Stomach (tissue), 4 donors: ENCODE results near the gene IMPG1.
"Not testable (repeated sequence)": the region's sequence is repeated elsewhere in the genome, so short reads cannot be mapped to it uniquely, and the experiment has no call there.

Experiments
- EP300 ChIP-seq: sonication (generic); formaldehyde crosslinking; IDR thresholded peaks from one replicate; pipeline ENCODE4 v1.6.1; 2017; ENCODE audit warnings: antibody characterized with exemption
- POLR2AphosphoS5 ChIP-seq, 3 donors: sonication (generic); formaldehyde crosslinking; IDR thresholded peaks; one replicate each; pipeline ENCODE4 v1.6.1; 2016; ENCODE audit warnings: antibody characterized with exemption in 3 of 3
- TF ChIP-seq, protein P1 (sequence below), 7 experiments: fragments of 450-650 bp in 4 of 7; fragments of 200-600 bp in 3 of 7; sonication (generic) in 3 of 7; IDR thresholded peaks; one replicate each; pipeline ENCODE4 v1.5.1; 2016 to 2019; ENCODE audit warnings: antibody characterized with exemption in 7 of 7, control low read depth in 2 of 7, mild to moderate bottlenecking in 1 of 7

DNA sequence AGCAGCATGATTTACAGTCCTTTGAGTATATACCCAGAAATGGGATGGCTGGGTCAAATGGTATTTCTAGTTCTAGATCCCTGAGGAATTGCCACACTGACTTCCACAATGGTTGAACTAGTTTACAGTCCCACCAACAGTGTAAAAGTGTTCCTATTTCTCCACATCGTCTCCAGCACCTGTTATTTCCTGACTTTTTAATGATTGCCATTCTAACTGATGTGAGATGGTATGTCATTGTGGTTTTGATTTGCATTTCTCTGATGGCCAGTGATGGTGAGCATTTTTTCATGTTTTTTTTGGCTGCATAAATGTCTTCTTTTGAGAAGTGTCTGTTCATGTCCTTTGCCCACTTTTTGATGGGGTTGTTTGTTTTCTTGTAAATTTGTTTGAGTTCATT, 172.2 kb downstream of the IMPG1 start:
- TF ChIP-seq, protein P1, sequence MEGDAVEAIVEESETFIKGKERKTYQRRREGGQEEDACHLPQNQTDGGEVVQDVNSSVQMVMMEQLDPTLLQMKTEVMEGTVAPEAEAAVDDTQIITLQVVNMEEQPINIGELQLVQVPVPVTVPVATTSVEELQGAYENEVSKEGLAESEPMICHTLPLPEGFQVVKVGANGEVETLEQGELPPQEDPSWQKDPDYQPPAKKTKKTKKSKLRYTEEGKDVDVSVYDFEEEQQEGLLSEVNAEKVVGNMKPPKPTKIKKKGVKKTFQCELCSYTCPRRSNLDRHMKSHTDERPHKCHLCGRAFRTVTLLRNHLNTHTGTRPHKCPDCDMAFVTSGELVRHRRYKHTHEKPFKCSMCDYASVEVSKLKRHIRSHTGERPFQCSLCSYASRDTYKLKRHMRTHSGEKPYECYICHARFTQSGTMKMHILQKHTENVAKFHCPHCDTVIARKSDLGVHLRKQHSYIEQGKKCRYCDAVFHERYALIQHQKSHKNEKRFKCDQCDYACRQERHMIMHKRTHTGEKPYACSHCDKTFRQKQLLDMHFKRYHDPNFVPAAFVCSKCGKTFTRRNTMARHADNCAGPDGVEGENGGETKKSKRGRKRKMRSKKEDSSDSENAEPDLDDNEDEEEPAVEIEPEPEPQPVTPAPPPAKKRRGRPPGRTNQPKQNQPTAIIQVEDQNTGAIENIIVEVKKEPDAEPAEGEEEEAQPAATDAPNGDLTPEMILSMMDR (IDR thresholded peaks at IDR 0.05), result not testable (repeated sequence)
- not testable (repeated sequence) for TF ChIP-seq EP300; POLR2AphosphoS5 (IDR thresholded peaks at IDR 0.05)
